GM21717 (cell line): ENCODE results near the gene CHTF8.
A peak's percentile ranks its signal among the peaks of the same experiment; 100 is the strongest.
"Not testable (repeated sequence)": the region's sequence is repeated elsewhere in the genome, so short reads cannot be mapped to it uniquely, and the experiment has no call there.

Source experiments
- ATAC-seq: cut with Tn5 transposase; IDR thresholded peaks from one replicate; pipeline ENCODE4 v1.9.1; 2021; ENCODE audit warnings: mild to moderate bottlenecking, moderate library complexity; ENCODE audit not compliant: unreplicated experiment

The CHTF8 gene, protein sequence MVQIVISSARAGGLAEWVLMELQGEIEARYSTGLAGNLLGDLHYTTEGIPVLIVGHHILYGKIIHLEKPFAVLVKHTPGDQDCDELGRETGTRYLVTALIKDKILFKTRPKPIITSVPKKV

DNA sequence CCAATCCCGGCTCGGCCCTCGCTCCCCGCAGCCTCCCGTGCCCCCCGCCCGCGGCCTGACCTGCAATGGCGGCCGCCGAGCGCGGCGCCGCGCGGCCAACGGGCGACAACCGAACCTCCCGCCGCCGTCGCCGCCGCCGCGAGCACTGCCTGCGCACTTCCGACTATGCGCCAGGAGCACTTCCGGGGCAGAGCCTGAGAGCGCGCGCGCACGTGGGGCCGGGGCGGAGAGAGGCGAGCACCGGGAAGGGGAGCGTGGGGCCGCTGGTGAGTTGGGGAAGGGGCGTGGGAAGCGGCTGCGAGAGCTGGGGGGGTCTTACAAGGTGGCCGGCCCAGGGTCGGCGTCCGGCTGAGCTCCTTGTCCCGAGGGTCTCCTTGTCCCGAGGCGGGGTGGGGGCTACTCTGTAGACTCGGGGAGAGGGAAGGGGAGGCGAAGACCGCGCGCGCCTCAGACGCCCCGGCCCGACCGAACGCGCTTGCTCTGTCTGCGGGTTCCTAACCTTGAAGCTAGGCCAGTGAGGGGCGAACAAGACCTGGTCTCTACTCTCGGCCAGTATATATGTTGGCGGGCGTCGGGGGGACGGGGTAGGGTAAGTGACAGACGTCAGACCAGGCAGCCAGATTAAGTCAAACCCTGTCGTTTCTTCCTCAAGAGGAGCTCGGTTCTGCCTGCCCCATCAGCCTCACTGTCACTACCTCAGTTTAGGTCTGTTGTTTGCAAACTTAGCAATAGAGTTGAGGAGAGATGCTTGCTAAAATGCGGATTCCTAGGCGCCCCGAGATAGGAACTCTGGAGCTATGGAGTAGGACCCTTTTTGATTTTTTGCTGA, at the start of gene CHTF8, which contains the start of gene UTP4:
Gene CHTF8 (minus strand): TSS at position 165 of the 829 bp plus-strand sequence. CDS start 11,130 bp downstream, outside the sequence.
Gene UTP4 (plus strand): TSS at position 226 of the 829 bp plus-strand sequence. CDS start 811 bp downstream, outside the sequence.
- ATAC-seq, result peak; percentile 83

DNA sequence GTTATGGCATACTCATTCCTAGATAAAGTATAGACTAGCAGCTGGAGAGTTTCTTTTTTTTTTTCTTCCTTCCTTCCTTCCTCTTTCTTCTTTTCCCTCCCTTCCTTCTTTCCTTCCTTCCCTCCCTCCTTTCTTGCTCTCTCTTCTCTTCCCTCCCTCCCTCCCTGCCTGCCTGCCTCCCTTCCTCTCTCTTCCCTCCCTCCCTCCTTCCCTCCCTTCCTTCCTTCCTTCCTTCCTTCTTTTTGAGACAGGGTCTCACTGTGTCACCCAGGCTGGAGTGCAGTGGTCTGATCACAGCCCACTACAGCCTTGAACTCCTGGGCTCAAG, 47.6 kb upstream of the CHTF8 start:
- ATAC-seq, result no peak

DNA sequence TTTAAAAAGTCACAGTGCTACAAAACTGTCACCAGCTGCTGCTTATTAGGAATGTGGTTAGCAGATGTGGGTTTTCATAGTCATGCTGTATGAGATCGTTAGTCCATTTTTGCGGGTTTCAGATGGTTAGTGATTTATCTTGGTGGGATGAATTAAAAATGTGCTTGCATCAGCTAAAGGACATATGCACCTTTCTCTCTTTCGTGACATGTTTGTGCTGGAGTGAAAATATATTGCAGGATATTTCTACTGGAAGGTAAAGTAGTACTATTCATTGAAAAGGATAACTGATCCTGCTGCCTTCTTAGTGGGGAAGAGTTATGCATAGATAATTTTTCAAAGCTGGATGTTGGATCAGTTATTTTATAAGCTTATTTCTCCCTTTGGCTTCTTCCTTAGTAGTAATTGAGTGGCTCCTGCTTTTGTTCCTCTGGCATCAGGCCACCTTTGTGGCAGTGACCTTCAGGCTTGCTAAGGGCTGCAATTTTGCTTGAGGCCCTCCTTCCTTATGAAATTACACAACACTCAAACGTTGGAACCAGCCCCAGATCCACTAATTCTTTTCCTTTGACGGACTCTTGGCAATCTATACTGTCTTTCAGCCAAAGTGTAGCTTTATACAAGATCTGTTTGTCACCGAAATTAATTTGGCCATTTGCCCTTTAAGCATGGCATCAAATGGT, 47.1 kb upstream of the CHTF8 start:
- ATAC-seq, result no peak

DNA sequence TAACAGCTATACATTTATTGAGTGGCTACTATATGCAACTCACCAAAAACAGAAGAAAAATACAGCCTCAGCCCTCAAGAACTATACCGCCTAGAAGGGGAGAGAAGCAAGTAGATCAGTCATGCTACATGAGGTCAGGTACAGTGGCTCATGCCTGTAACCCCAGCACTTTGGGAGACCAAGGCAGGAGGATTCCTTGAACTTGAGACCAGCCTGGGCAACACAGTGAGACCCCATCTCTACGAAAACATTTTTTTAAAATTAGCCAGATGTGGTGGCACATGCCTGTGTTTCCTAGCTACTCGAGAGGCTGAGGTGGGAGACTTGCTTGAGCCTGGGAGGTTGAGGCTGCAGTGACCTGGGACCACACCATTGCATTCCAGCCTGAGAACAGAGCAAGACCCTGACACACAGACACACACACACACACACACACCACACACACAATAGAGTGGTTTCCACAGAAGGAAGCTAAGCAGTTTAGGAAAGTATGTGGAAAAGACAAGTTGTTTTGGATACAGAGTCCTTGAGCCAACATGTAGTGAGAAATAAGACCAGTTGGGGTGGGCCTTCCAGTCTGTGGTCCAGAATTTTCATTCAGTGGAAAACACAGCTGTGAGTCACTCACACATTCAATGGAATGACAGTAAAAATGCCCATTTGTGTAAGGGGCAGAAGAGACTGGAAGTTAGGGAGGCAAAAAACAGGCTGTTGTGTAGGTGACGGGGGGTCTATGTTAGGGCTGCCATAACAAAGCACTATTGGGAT, 43.8 kb upstream of the CHTF8 start:
- no peak for ATAC-seq

DNA sequence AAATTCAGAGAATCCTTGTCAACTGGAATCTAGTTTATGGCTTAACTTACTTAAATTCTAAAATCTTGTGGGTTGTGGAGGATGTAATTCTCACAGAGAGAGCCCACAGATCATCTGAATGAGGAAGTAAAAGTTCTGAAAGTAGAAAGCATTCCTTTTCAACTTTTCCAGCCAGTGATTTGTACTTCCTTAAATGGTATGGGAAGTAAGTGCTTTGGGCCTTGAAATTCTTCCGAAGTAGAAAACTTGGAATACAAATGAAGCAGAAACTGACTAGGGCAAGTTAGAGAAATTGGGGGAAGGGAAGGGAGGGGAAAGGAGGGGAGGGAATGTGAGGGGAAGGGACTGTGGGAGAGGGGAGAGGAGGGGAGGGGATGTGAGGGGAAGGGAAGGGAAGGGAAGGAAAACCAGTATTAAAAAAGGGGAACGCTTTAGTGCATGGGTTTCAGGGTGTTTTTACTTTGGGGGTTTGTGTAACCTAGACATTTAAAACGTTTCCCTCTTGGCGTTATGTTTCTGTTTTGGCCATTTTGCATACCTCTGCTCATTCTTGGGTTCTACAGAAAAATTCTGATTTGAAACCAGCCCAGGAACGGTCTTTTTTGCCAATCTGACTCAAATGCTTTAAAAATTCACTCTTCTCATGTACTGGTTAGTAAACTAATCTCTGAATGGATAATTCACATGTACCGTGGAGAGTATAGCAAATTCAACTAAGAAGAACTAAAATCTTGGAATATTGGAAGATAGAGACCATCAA, 39.1 kb upstream of the CHTF8 start:
- ATAC-seq, result no peak

DNA sequence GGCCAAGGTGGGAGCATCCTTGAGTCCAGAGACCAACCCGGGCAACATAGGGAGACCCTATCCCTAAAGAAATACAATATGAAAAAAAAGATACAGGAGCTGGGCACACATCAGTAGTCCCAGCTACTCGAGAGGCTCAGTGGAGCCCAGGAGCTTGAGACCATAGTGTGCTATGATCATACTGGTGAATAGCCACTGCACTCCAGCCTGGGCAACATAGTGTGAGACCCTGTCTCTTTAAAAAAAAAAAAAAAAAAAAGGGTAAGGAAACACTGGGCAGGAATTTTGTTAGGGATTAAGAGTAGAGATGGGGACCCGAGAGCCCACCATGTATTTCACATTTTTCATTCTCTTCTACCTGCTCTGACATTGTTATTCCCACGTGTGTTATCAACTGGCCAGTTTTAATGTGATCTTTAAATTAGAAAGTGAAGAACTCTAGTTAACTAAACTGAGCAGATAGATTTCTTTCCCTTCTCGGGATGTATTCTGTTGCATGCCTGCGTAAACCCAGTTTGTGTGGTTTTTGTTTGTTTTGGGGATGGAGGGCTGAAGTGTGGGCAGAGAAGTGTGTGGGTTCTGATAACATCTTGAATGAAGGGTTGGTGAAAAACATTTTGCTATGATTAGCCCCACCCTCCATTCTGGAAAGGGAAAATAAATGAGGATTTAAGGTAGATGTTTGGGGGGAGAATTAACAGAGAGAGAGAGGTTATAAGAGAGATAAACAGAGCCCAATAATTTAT, 37.4 kb upstream of the CHTF8 start:
- no peak for ATAC-seq

DNA sequence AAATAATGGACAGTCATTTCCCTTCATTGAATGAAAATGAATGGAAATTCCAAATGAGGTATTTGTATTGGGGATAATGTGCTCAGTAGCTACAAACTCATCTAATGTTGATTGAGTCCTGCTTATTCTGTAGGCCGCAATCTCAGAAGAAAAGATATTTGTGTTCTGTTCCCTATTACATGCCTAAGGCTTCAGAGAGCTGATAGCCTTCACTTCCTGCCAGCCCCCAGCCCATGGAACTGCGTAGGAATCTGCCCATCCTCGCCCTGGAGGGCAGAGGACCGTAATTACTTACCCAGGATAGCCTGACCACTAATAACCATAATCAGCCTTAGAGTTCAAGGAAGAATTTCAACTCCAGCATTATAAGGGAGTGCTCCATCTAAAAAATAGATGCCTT, 36.7 kb upstream of the CHTF8 start:
- ATAC-seq, result no peak

DNA sequence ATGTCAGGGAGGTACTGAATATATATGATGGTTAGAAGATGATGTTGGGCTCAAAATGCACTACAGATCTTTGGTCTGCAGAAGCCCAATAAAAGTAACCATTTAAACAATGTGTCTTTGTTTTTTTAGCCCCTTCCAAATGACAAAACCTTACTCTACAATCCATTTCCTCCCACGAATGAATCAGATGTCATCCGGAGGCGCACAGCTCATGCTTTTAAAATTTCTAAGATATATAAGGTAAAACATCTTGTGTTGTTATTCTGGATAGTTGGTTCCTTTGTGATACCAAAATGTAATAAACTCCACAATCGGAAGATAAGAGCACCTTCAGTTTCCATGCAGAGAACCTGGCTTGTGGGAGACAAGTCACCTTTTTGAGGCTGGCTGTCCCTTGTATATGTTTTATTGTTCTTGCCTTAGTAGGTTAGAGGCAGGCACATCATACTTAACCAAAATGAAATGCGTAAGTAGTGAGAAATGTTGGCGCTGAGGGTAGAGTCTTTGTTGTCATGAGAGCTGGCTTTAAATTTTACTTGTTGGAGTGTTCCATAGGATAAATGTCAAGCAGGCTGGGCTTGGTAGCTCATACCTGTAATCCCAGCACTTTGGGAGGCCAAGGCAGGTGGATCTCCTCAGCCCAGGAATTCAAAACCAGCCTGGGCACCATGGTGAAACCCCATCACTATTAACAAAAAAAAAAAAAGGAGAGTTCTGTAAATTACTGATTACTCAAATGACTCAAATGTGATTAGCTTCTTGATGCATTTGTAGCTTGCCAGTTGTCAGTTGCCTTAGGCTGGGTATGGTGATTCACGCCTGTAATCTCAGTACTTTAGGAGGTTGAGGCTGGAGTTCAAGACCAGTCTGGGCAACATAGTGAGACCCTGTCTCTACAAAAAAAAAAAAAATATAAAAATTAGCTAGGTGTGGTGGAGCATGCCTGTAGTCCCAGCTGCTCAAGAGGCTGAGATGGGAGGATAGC, 34.9 kb upstream of the CHTF8 start:
- ATAC-seq, result no peak

DNA sequence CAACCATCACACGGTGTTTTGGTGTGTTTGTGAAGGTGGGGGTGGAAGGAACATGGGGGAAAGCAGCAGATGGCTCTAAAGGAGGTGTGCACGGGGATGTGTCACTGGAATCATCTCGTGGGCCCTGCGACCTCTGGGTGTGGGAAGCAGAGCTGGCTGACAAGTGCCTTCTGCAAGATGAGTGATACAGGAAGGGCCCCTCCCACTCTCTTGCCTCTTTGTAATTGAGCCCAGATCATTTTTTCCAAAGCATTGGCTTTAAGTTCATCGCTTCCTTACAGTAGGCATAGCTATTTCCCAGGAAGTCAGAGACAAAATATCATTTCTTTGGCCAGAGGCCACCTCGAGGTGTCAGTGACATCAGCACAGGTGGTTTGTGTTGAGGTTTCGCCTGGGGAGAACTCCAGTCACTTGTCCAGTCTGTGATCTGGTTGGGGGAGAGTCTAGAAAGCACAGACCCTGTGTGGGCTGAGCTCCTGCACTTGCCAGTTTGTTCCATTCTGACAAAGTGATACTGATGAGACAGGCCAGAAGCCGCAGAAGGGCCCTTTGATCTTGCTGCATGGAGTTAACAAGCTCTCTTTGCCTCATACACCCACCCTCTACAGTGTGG, 33.9 kb upstream of the CHTF8 start:
- no peak for ATAC-seq

DNA sequence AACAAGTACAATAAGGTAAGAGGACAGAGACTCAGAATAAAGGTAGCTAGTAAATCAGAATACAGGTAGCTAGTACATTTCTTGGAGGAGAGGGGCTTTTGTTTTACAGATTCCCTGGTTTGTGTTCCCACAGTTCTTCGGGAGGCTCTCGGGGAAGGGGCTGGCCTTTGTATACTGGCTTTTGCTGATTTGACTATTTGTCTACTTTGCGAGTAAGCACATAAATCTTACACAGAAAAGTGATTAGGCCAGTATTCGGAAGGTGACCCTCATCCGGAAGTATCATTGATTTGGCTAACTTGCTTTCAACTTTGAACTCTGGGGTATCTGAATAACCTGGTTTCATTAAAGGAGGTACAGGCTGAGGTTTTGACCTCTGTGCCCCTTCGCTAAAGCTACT, 33.2 kb upstream of the CHTF8 start:
- ATAC-seq, result no peak

DNA sequence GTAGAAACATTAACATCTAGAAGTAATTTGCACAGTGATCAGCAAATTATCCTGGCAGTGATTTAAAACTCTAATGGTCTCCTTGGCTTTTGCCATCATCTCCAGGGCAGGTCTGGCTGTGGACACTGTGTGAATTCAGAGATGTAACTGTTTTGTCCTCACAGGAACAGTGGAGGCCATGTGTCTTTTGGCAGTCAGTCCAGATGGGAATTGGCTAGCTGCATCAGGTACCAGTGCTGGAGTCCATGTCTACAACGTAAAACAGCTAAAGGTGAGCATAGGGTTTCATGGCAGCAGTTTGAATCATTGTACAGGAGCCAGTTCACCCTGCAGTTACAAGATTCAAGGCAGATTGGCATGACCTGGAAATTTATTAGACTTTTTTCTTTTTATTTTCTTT, 27.8 kb upstream of the CHTF8 start:
- no peak for ATAC-seq

DNA sequence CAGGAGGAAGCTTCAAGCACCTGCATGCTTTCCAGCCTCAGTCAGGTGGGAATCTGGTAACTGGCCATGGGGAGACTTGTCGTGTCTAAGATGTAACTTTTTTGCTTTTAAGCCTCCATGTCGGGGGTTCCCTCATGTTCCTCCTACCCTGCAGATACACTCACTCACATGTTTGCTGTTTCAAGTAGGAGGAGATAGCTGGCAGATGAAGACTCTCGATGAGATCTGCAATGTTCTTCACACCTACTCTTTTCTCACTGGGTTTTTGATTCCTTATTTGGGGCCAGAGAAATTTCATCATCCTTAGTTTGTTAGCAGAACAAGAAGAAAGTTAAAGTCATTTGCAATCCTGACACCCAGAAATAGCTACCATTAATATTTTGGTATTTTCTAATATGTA, 24.8 kb upstream of the CHTF8 start:
- no peak for ATAC-seq

DNA sequence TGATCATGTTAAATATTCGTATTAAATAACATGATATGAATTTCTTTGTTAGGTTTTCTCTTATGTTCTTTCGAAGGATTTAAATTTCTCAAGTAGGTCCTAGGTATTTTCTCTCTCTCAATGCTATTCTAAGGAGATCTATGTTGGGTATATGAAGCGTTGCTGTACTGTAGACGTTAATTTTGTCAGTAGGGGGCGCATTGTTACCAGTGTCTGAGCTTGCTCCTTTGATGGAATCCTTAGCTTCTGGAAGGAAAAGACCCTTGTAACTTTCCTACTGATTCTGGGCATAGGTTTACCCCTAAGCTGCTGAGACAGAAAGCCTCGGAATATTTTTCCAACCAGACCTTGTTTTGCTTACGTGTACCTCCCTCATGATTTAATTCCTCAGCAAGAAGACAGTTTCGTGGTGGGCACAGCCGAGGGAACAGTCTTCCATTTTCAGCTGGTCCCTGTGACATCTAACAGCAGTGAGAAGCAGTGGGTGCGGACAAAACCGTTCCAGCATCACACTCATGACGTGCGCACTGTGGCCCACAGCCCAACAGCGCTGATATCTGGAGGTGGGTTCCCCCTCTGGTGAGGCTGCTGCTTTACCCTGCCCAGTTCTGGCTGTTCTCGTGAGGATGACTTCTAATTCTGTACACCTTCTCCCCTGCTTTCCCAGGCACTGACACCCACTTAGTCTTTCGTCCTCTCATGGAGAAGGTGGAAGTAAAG, 17.9 kb upstream of the CHTF8 start:
- no peak for ATAC-seq

DNA sequence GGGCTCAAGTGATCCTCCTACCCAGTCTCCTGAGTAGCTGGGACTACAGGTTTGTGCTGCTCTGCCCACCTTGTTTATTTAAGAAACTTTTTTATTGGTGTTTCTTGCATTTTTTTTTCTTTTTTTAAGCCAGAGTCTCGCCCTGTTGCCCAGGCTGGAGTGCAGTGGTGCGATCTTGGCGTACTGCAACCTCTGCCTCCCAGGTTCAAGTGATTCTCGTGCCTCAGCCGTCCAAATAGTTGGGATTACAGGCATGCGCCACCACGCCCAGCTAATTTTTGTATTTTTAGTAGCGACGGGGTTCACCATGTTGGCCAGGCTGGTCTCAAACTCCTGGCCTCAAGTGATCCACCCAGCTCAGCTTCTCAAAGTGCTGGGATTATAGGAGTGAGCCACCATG, 17.2 kb upstream of the CHTF8 start:
- ATAC-seq, result not testable (repeated sequence)

DNA sequence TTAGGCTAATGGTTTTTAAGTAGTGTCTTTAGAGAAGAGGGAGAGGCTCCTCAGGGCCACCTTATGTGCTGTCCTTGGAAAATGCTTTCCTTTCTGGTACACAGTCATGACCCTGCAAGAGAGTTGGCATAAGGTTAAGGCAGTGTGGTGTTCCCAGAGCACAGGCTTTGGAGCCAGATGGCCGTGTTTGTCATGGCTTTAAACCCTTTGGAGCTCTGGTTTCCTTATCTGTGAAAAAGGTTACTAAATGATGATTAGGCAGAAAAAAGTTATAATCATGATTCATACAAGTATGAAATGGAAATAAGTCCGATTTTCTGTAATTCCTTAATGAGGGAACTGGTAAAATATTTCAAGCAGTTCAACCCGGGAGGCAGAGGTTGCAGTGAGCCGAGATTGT, 13.3 kb upstream of the CHTF8 start:
- no peak for ATAC-seq

DNA sequence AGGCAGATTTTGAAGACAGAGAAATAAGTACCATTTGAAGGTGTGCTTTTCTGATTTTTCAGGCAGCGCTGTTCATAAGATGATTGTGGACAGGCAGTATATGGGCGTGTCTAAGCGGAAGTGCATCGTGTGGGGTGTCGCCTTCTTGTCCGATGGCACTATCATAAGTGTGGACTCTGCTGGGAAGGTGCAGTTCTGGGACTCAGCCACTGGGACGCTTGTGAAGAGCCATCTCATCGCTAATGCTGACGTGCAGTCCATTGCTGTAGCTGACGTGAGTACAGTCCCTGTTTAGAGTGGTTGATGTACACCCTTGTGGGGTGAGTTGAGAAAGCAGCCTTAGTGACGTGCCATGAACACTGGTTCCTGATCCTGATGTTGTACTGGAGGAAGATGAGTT, 10.7 kb upstream of the CHTF8 start:
- ATAC-seq, result no peak

DNA sequence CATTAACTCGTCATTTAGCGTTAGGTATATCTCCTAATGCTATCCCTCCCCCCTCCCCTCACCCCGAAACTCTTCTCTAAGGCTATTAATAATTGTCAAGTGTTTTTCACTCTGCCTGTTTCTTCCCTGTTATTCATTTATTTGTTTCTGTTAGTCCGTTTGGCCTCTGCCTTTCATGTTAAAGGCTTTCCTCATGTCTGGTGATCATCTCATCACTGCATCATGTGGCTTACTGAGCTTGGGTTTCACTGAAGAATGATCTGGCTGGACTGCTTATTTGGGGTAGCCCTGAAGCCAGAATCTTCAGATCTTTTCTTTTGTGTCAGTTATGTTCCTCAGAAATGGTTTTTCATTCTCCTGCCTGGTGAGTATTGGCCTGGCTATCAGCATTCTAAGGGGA, 9.5 kb upstream of the CHTF8 start:
- ATAC-seq, result no peak

DNA sequence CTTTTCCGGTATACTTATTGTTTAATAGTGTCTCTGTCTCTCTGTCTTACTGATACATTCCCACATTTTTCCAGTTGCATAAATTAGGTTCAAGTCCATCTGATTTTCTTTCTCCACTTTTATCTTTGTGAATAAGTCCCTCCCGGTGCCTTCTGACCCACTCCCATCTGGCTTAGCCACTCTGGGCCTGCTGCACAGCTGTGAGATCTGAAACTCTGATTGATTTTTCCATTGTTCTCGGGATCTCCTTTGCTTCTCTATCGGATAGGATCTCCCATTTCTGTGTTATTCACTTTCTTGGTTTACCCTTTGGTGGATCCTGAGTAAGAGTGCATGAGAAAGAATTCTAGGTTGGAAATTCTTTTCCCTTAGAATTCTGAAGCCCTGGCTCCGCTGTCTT, 8.6 kb upstream of the CHTF8 start:
- ATAC-seq, result no peak
